ENCODE results near the gene PTH1R.

GRCh38 chr3:46942481-46943236, 65.1 kb downstream of the PTH1R start:
- no peak for TF ChIP-seq CTCF (IDR thresholded peaks at IDR 0.05)
- no peak for TF ChIP-seq POLR2A (IDR thresholded peaks at IDR 0.05)
- TF ChIP-seq POLR2AphosphoS5 (IDR thresholded peaks at IDR 0.05) = no peak

Data from prostate gland (tissue), 2 donors.